Stomach (tissue), 9 donors: ENCODE results near the gene ATP12A. TPM values are rescaled to one million over a fixed set of nuclear protein-coding genes. Genes with fewer than 3 reads are reported as not detected.

ENCODE experiments used
- DNase-seq, 2 donors: peaks; one replicate each; pipeline versions ENCODE4 v3.0.0 to v3.0.0-alpha.2; 2013 to 2019
- H3K27ac ChIP-seq, 5 donors: fragments of 200-600 bp in 4 of 5; sonication (generic) in 4 of 5; one replicate each; pipeline ENCODE4 v1.5.1; 2013 to 2019; ENCODE audit warnings: mild to moderate bottlenecking in 1 of 5, moderate library complexity in 1 of 5
- H3K27me3 ChIP-seq, 3 donors: fragments of 200-600 bp; sonication (generic); one replicate each; pipeline ENCODE4 v1.5.1; 2017 to 2019; ENCODE audit warnings: mixed run types in 1 of 3
- H3K36me3 ChIP-seq, 4 donors: fragments of 200-600 bp; sonication (generic); 1 replicate in 3 of 4; 2 replicates in 1 of 4; pipeline ENCODE4 v1.5.1; 2016 to 2019
- H3K4me1 ChIP-seq, 4 donors: fragments of 200-600 bp; sonication (generic); one replicate each; pipeline ENCODE4 v1.5.1; 2016 to 2019
- H3K4me3 ChIP-seq, 4 donors: fragments of 200-600 bp; sonication (generic) in 3 of 4; one replicate each; pipeline ENCODE4 v1.5.1; 2016 to 2019; ENCODE audit warnings: mild to moderate bottlenecking in 1 of 4
- H3K9me3 ChIP-seq, 4 donors: fragments of 200-600 bp; sonication (generic); one replicate each; pipeline ENCODE4 v1.5.1; 2016 to 2019
- CTCF ChIP-seq, 7 experiments: fragments of 450-650 bp in 4 of 7; fragments of 200-600 bp in 3 of 7; sonication (generic) in 3 of 7; IDR thresholded peaks; one replicate each; pipeline ENCODE4 v1.5.1; 2016 to 2019; ENCODE audit warnings: antibody characterized with exemption in 7 of 7, control low read depth in 2 of 7, mild to moderate bottlenecking in 1 of 7
- EP300 ChIP-seq: sonication (generic); formaldehyde crosslinking; IDR thresholded peaks from one replicate; pipeline ENCODE4 v1.6.1; 2017; ENCODE audit warnings: antibody characterized with exemption
- POLR2A ChIP-seq, 4 donors: fragments of 450-650 bp; IDR thresholded peaks; one replicate each; pipeline ENCODE4 v1.6.1; 2016; ENCODE audit warnings: antibody characterized with exemption in 4 of 4, control low read depth in 2 of 4, mild to moderate bottlenecking in 1 of 4, moderate library complexity in 1 of 4
- POLR2AphosphoS5 ChIP-seq, 3 donors: sonication (generic); formaldehyde crosslinking; IDR thresholded peaks; one replicate each; pipeline ENCODE4 v1.6.1; 2016; ENCODE audit warnings: antibody characterized with exemption in 3 of 3
- WGBS, 5 donors: extraction: QIAGEN DNeasy Blood & Tissue Kit in 3 of 5; methylation state at CpG; one replicate each; pipeline versions ENCODE4 v1.1.5 to v1.1.7; 2013 to 2018; 5-methylcytosine and 5-hydroxymethylcytosine counted together
- intact Hi-C: fragments of 100-400 bp; cut with DNase I; formaldehyde crosslinking; loops from one replicate; pipeline ENCODE4 v1.15.1; 2023; ENCODE audit warnings: low total_unique reads
- polyA plus RNA-seq, 3 donors: library from polyadenylated mRNA; stranded (reverse); fragments of 200-250 nt; gene quantifications; one replicate each; pipeline ENCODE4 v1.2.3, GENCODE V29; 2013
- total RNA-seq, 5 donors: library from RNA; depleted of rRNA; stranded (reverse); fragments of >200 nt; gene quantifications; one replicate each; pipeline versions ENCODE4 v1.1.0 to v1.2.3, GENCODE V29; 2014 to 2016
- donor health status: healthy with polysubstance abuse.
- donor health status: Bipolar disorder and iron deficiency.
- donor health status: healthy.

ATP12A gene
- total and polyA plus RNA-seq, 8 donors = 0.08 TPM; not detected in 7

GRCh38 chr13:24663586-24663985 lies 16.6 kb upstream of the ATP12A start:
- H3K27me3 ChIP-seq = no peaks in the 10 kb centered on the region
- intact Hi-C loops = no loop called here
- TF ChIP-seq EP300 (no peak), POLR2A (IDR thresholded peaks at IDR 0.05) (no peak), POLR2AphosphoS5 (IDR thresholded peaks at IDR 0.05) (no peak), CTCF (IDR thresholded peaks at IDR 0.05) (no peak)
- H3K36me3 ChIP-seq = no peaks in the 10 kb centered on the region
- no peaks in the 10 kb centered on the region for H3K4me1 ChIP-seq
- 88 to 96% (median 93%) methylated on average over 1 of the region's 1 CpG for WGBS, 5 donors
- no peak overlapping the region for H3K27ac ChIP-seq
- DNase-seq = no peak
- no peaks in the 10 kb centered on the region for H3K9me3 ChIP-seq
- H3K4me3 ChIP-seq = no peak overlapping the region

- WGBS, 5 donors = 72 to 95% (median 91%) methylated on average over 5 of the region's 5 CpGs
- Histone ChIP-seq H3K27me3 (no peaks in the 10 kb centered on the region), H3K36me3 (no peaks in the 10 kb centered on the region), H3K27ac (no peak overlapping the region), H3K4me3 (no peak overlapping the region), H3K9me3 (no peaks in the 10 kb centered on the region), H3K4me1 (no peaks in the 10 kb centered on the region)
- DNase-seq = no peak
- TF ChIP-seq POLR2A (IDR thresholded peaks at IDR 0.05) (no peak), CTCF (IDR thresholded peaks at IDR 0.05) (no peak), POLR2AphosphoS5 (IDR thresholded peaks at IDR 0.05) (no peak), EP300 (no peak)
- intact Hi-C loops = no loop called here
Observed at GRCh38 chr13:24664726-24665409, 15.3 kb upstream of the ATP12A start.

- H3K36me3 ChIP-seq = no peaks in the 10 kb centered on the region
- no peaks in the 10 kb centered on the region for H3K9me3 ChIP-seq
- DNase-seq = no peak
- no peak overlapping the region for H3K4me3 ChIP-seq
- no peaks in the 10 kb centered on the region for H3K27me3 ChIP-seq
- 83 to 93% (median 89%) methylated on average over 3 to 4 of the region's 4 CpGs for WGBS, 5 donors
- no peak overlapping the region for H3K27ac ChIP-seq
- intact Hi-C loops = no loop called here
- H3K4me1 ChIP-seq = peaks cover 0 to 14% (median 8%) of the 10 kb centered on the region in 4 donors
- no peak for TF ChIP-seq POLR2AphosphoS5 (IDR thresholded peaks at IDR 0.05)
- TF ChIP-seq CTCF (IDR thresholded peaks at IDR 0.05) = no peak
- TF ChIP-seq EP300 = no peak
- no peak for TF ChIP-seq POLR2A (IDR thresholded peaks at IDR 0.05)
Observed at GRCh38 chr13:24668511-24668910, 11.7 kb upstream of the ATP12A start.

- intact Hi-C loops = no loop called here
- peaks cover 0 to 14% (median 8%) of the 10 kb centered on the region in 4 donors for H3K4me1 ChIP-seq
- no peak overlapping the region for H3K4me3 ChIP-seq
- TF ChIP-seq EP300 = no peak
- no peaks in the 10 kb centered on the region for H3K27me3 ChIP-seq
- no peak overlapping the region for H3K27ac ChIP-seq
- peak in 1 of 2 donors; percentile 50 for DNase-seq
- WGBS, 5 donors = 71 to 75% (median 75%) methylated on average over 5 of the region's 5 CpGs
- H3K36me3 ChIP-seq = no peaks in the 10 kb centered on the region
- H3K9me3 ChIP-seq = no peaks in the 10 kb centered on the region
Observed at GRCh38 chr13:24668955-24669582, 11.1 kb upstream of the ATP12A start.

GRCh38 chr13:24670174-24670573 lies 10.0 kb upstream of the ATP12A start:
- intact Hi-C loops = no loop called here

More at GRCh38 chr13:24670174-24670573, 10.0 kb upstream of the ATP12A start:
- H3K4me1 ChIP-seq = peaks cover 0 to 14% (median 8%) of the 10 kb centered on the region in 4 donors
- no peak overlapping the region for H3K4me3 ChIP-seq
- 59 to 74% (median 65%) methylated on average over 7 of the region's 7 CpGs for WGBS, 5 donors
- H3K27me3 ChIP-seq = no peaks in the 10 kb centered on the region
- no peaks in the 10 kb centered on the region for H3K36me3 ChIP-seq
- H3K9me3 ChIP-seq = no peaks in the 10 kb centered on the region
- DNase-seq = no peak
- H3K27ac ChIP-seq = no peak overlapping the region
- TF ChIP-seq POLR2A (IDR thresholded peaks at IDR 0.05) (no peak), EP300 (no peak), CTCF (IDR thresholded peaks at IDR 0.05) (no peak), POLR2AphosphoS5 (IDR thresholded peaks at IDR 0.05) (no peak)
